ENCODE results near the gene LRMDA. TPM values are rescaled to one million over a fixed set of nuclear protein-coding genes. Genes with fewer than 3 reads are reported as not detected.

LRMDA gene
- total RNA-seq, 2 experiments from 2014 or later: not detected

- no peaks in the 10 kb centered on the region for H3K9me3 ChIP-seq (ENCODE audit: low read length)
- no peak for DNase-seq (ENCODE audit: low spot score)
- H3K36me3 ChIP-seq (ENCODE audit: insufficient read depth, low read length): no peaks in the 10 kb centered on the region
- H3K4me1 ChIP-seq (ENCODE audit: insufficient read depth, low read length, poor library complexity, severe bottlenecking): no peaks in the 10 kb centered on the region
- H2AFZ ChIP-seq (ENCODE audit: low read length): no peak overlapping the region
- H3K27ac ChIP-seq (ENCODE audit: low read depth, low read length, poor library complexity, severe bottlenecking): no peak overlapping the region
- TF ChIP-seq EZH2phosphoT487 (IDR thresholded peaks at IDR 0.05; ENCODE audit: borderline replicate concordance, low read depth, low read length): no peak
- no peak for TF ChIP-seq CTCF (conservative IDR thresholded peaks at IDR 0.05; ENCODE audit: low read length)
- ChIA-PET CTCF (ENCODE audit: unreplicated experiment) (no interaction called here), POLR2A (no interaction called here)
- no peak overlapping the region for H3K4me2 ChIP-seq (ENCODE audit: low read length)
- no peak overlapping the region for H3K4me3 ChIP-seq (ENCODE audit: low read depth, low read length, poor library complexity, severe bottlenecking)
- no peaks in the 10 kb centered on the region for H3K9me2 ChIP-seq (ENCODE audit: insufficient read depth, low read length)
- H4K20me1 ChIP-seq (ENCODE audit: insufficient read depth, low read length): no peaks in the 10 kb centered on the region
- intact Hi-C loops (cut with micrococcal nuclease; ENCODE audit: unreplicated experiment): no loop called here
- BruUV-seq (replicated peaks): no TSS peak
- no peaks in the 10 kb centered on the region for H3K79me2 ChIP-seq (ENCODE audit: insufficient read depth, low read depth, low read length)
These were observed 97.0 kb downstream of the LRMDA start for GRCh38 chr10:75528392-75528791.

DNA sequence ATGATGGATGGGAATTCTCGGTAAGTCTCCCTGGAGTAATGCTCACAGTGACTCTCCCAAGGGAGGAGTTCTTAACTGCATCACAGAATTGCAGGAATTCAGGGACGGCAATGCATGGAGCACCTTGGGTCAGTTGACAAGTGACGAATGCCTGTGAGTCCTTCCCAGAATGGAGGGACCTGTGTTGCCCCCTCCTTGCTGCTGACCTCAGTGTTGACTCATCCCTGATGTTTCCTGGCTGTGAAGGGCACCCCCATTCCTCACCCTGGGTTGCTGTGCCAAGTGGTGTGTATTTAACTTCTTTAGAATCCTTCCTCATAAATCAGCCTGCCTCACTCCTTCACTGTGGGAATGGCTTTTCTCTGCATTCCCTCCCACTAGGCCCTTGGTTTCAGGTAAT, 98.9 kb downstream of the LRMDA start:
- TF ChIP-seq CTCF (conservative IDR thresholded peaks at IDR 0.05; ENCODE audit: low read length): no peak
- no peak for TF ChIP-seq EZH2phosphoT487 (IDR thresholded peaks at IDR 0.05; ENCODE audit: borderline replicate concordance, low read depth, low read length)
- Histone ChIP-seq H3K4me1 (ENCODE audit: insufficient read depth, low read length, poor library complexity, severe bottlenecking) (no peaks in the 10 kb centered on the region), H4K20me1 (ENCODE audit: insufficient read depth, low read length) (no peaks in the 10 kb centered on the region), H3K4me3 (ENCODE audit: low read depth, low read length, poor library complexity, severe bottlenecking) (no peak overlapping the region), H3K4me2 (ENCODE audit: low read length) (no peak overlapping the region), H3K79me2 (ENCODE audit: insufficient read depth, low read depth, low read length) (no peaks in the 10 kb centered on the region), H3K36me3 (ENCODE audit: insufficient read depth, low read length) (no peaks in the 10 kb centered on the region), H2AFZ (ENCODE audit: low read length) (no peak overlapping the region), H3K27ac (ENCODE audit: low read depth, low read length, poor library complexity, severe bottlenecking) (no peak overlapping the region), H3K9me3 (ENCODE audit: low read length) (no peaks in the 10 kb centered on the region), H3K9me2 (ENCODE audit: insufficient read depth, low read length) (no peaks in the 10 kb centered on the region)
- CTCF ChIA-PET (ENCODE audit: unreplicated experiment): no interaction called here
- DNase-seq (ENCODE audit: low spot score): no peak
- BruUV-seq (replicated peaks): no TSS peak
- POLR2A ChIA-PET: no interaction called here
- intact Hi-C loops (cut with micrococcal nuclease; ENCODE audit: unreplicated experiment): no loop called here

DNA sequence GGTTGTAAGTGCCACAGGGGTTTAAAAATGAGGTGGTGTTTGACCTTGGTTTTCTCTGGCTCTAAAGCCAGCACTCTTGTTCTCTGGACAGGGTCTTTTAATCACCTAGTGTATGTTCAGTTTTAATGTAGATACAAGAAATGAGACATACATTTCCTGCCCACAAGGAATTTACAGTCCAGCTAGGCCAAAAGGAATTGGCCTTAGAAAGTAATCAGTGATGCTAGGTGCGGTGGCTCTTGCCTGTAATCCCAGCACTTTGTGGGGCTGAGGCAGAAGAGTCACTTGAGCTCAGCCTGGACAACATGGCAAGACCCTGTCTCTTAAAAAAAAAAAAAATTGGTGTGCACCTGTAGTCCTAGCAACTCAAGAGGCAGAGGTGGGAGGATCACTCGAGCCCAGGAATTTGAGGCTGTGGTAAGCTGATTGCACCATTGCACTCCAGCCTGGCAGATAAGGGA, 100.2 kb downstream of the LRMDA start:
- H3K9me2 ChIP-seq (ENCODE audit: insufficient read depth, low read length): no peaks in the 10 kb centered on the region

More for the DNA sequence above, 100.2 kb downstream of the LRMDA start:
- no peak for DNase-seq (ENCODE audit: low spot score)
- TF ChIP-seq CTCF (conservative IDR thresholded peaks at IDR 0.05; ENCODE audit: low read length) (no peak), EZH2phosphoT487 (IDR thresholded peaks at IDR 0.05; ENCODE audit: borderline replicate concordance, low read depth, low read length) (no peak)
- H3K27ac ChIP-seq (ENCODE audit: low read depth, low read length, poor library complexity, severe bottlenecking): no peak overlapping the region
- intact Hi-C loops (cut with micrococcal nuclease; ENCODE audit: unreplicated experiment): no loop called here
- H3K9me3 ChIP-seq (ENCODE audit: low read length): no peaks in the 10 kb centered on the region
- H3K36me3 ChIP-seq (ENCODE audit: insufficient read depth, low read length): no peaks in the 10 kb centered on the region
- no TSS peak for BruUV-seq (replicated peaks)
- CTCF ChIA-PET (ENCODE audit: unreplicated experiment): no interaction called here
- no peaks in the 10 kb centered on the region for H3K4me1 ChIP-seq (ENCODE audit: insufficient read depth, low read length, poor library complexity, severe bottlenecking)
- no peak overlapping the region for H2AFZ ChIP-seq (ENCODE audit: low read length)
- POLR2A ChIA-PET: no interaction called here
- no peaks in the 10 kb centered on the region for H4K20me1 ChIP-seq (ENCODE audit: insufficient read depth, low read length)
- no peaks in the 10 kb centered on the region for H3K79me2 ChIP-seq (ENCODE audit: insufficient read depth, low read depth, low read length)
- no peak overlapping the region for H3K4me2 ChIP-seq (ENCODE audit: low read length)
- no peak overlapping the region for H3K4me3 ChIP-seq (ENCODE audit: low read depth, low read length, poor library complexity, severe bottlenecking)

Measured in OCI-LY7 (cell line).